Right ventricle myocardium inferior (tissue), 1 donor: ENCODE data around the gene RPTOR. TPM values are rescaled to one million over a fixed set of nuclear protein-coding genes. Genes with fewer than 3 reads are reported as not detected.
"Not testable (repeated sequence)": the region's sequence is repeated elsewhere in the genome, so short reads cannot be mapped to it uniquely, and the experiment has no call there.

Source experiments
- ATAC-seq: fragments of 200-7000 bp; cut with Tn5 transposase; one replicate; pipeline ENCODE4 v1.9.1; 2020; ENCODE audit warnings: mild to moderate bottlenecking, moderate library complexity
- DNase-seq: peaks from one replicate; pipeline ENCODE4 v3.0.0; 2021; ENCODE audit errors: missing footprints
- intact Hi-C: fragments of 100-400 bp; cut with DNase I; formaldehyde crosslinking; loops from one replicate; pipeline ENCODE4 v1.11.0; 2022
- total RNA-seq: library from RNA; stranded (reverse); fragmentation: NEBNext Ultra II Directional; extraction: Animal tissue kit (Norgen Biotek cat#: 25700); gene quantifications from one replicate; pipeline ENCODE4 v1.2.1, GENCODE V29; 2021
- donor health status: DM: no; HTN: yes; CAD: no; lungs with severe emphysema.

RPTOR gene
- total RNA-seq, 1 donor from 2014 or later = 18.8 TPM

DNA sequence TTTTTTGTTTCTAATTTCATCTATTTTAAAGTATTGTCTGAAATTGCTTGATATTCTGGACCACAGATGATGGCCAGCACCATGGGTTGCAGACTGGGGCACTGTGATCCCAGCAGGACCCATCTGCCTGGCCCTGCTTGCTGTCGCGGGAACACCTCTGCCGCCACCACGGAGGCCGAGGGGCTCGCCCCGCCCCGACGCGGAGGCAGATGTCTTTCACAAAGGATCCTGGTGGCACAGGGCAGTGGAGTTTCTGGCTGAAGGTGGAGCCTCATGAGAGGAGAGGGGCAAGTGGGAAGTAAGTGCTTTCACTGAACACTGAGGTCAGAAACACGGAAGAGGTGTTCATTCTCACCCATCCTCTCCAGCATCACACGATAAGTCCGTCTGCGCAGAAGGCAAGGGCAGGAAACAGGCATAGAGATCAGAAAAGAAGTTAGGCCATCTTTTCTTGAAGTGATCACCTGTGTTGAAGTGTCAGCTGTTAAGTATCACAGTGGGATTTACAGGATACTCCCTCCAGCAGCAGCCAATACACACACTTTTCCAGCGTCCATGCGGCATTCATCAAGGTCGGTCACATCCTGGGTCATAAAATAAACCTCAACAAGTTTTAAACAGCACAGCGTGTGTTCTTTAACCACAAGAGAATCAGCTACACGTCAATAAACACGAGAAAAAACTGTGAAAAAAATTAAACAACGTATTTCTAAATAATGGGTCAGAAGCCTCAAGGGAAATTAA lies 194.5 kb downstream of the RPTOR start:
- intact Hi-C loops = no loop called here
- ATAC-seq (no peak), DNase-seq (no peak)

- DNase-seq (no peak), ATAC-seq (no peak)
Measured at GRCh38 chr17:80740141-80740540, 195.5 kb downstream of the RPTOR start.

DNA sequence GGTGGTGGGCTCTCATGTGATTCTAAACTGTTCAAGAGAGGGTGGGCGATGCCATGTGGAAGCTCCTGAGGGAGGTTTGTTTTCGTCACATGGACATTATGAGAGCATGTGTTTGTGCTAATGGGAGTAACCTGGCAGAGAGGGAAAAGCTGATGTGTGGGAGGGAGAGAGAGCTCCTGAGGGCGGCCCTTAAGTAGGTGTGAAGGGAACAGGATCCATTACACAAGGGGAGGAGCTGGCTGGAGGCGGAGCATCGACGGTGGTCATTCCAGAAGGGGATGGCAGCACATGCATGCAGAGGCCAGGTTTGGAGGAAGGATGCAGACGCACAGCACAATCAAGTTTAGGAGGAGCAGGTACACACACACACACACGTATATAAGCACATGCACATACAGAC lies 197.5 kb downstream of the RPTOR start:
- DNase-seq (peak; percentile 58), ATAC-seq (no peak)
- intact Hi-C loops = no loop called here

More at GRCh38 chr17:80740141-80740540, 195.5 kb downstream of the RPTOR start:
- intact Hi-C loops = no loop called here

DNA sequence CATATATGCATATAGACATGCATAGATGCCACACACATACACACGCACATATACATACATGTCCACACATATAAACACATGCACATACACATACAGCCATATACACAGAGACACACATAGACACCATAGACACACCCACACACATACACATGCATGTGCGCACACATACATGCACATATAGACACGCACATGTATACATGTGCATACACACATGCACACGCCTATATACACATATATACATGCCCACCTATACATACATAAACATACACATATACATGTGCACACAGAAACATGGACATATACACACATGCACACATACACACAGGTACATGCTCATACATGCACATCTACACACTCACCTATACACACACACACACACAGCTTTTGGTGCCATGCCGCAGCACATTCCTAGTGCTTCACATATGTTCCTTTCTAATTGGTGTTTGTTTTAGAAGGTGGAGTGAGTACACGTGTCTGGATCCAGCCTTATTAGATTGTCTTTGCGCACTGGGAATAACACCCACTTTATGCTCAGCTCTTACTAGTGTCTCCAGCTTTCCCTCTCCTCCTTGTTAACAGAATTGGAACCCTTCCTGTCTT lies 198.0 kb downstream of the RPTOR start:
- ATAC-seq = no peak
- intact Hi-C loops = no loop called here
- DNase-seq = no peak

- DNase-seq (no peak), ATAC-seq (peak; percentile 64)
- intact Hi-C loops = no loop called here
Measured at GRCh38 chr17:80743181-80743771, 198.6 kb downstream of the RPTOR start.

DNA sequence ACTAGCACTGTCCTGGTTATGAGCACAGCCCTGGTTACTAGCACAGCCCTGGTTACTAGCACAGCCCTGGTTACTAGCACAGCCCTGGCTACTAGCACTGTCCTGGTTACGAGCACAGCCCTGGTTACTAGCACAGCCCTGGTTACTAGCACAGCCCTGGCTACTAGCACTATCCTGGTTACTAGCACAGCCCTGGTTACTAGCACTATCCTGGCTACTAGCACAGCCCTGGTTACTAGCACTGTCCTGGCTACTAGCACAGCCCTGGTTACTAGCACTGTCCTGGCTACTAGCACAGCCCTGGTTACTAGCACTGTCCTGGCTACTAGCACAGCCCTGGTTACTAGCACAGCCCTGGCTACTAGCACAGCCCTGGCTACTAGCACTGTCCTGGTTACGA lies 199.3 kb downstream of the RPTOR start:
- ATAC-seq, DNase-seq, intact Hi-C loops: not testable (repeated sequence)

DNA sequence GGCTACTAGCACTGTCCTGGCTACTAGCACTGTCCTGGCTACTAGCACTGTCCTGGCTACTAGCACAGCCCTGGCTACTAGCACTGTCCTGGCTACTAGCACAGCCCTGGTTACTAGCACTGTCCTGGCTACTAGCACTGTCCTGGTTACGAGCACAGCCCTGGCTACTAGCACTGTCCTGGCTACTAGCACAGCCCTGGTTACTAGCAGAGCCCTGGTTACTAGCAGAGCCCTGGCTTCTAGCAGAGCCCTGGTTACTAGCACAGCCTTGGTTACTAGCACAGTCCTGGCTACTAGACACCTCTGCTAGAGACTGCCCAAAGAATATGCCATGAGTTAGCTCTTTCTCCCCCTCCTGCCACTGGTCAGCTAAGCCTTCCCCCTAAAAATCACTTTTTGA lies 200.1 kb downstream of the RPTOR start:
- DNase-seq, intact Hi-C loops, ATAC-seq: not testable (repeated sequence)

DNA sequence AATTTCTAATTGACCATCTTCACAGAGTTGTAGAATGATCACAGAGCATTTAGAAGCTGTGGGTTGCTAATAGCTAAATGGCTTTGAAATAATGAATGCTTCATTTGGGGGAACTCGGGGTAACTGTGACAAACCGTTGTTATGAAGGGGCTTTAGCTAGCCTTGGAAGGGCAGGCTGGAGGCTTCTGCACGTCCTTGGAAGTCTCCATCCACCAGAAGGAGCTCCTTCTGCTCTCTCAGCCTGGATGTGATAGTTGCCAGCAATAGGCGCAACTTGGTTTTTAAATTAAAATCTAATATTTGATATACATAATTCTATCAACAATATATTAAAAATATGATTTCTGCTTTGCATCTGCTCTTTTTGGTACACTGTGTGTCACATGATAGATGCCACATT lies 200.5 kb downstream of the RPTOR start:
- intact Hi-C loops = no loop called here
- no peak for ATAC-seq
- no peak for DNase-seq

GRCh38 chr17:80746262-80746935 lies 201.8 kb downstream of the RPTOR start:
- ATAC-seq (no peak), DNase-seq (no peak)
- intact Hi-C loops = no loop called here

GRCh38 chr17:80747469-80747868 lies 202.8 kb downstream of the RPTOR start:
- ATAC-seq (no peak), DNase-seq (no peak)
- intact Hi-C loops = no loop called here

DNA sequence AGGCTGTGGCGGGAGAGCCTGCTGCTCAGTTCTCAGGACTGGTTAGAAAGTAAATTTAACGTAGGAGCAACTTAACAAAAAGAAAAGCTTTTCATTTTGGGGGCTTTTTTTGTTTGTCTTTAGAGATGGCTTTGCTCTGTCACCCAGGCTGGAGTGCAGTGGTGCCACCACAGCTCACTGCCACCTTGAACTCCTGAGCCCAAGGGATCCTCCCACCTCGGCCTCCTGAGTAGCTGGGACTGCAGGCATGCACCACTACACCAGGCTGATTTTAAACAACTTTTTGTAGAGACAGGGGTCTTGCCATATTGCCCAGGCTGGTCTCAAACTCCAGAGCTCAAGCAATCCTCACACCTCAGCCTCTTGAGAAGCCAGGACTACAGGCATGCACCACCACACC lies 205.0 kb downstream of the RPTOR start:
- ATAC-seq (no peak), DNase-seq (no peak)
- intact Hi-C loops = no loop called here

DNA sequence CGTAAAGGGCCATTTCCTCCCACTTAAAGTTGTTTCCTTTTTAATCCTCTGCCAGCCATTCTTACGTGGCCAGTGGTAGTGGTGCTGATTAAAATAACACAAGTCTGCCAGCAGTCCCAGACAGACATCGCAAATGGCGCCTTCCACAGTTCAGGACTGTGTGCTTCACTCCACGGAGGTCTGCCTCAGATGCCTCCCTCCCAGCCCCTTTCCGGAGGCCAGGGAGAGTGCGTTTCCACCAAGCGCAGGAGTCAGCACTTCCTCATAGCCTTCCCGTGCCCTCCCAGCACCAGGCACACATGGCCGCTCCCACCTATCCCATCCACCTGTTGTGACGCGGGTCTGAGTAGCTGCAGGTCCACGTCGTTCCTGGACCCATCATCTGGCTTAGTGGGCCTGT lies 205.6 kb downstream of the RPTOR start:
- ATAC-seq = no peak
- intact Hi-C loops = no loop called here
- DNase-seq = no peak

GRCh38 chr17:80751070-80751945 lies 206.7 kb downstream of the RPTOR start:
- intact Hi-C loops = no loop called here
- ATAC-seq (no peak), DNase-seq (no peak)

GRCh38 chr17:80751946-80752581 lies 207.4 kb downstream of the RPTOR start:
- DNase-seq = no peak
- intact Hi-C loops = no loop called here
- no peak for ATAC-seq

DNA sequence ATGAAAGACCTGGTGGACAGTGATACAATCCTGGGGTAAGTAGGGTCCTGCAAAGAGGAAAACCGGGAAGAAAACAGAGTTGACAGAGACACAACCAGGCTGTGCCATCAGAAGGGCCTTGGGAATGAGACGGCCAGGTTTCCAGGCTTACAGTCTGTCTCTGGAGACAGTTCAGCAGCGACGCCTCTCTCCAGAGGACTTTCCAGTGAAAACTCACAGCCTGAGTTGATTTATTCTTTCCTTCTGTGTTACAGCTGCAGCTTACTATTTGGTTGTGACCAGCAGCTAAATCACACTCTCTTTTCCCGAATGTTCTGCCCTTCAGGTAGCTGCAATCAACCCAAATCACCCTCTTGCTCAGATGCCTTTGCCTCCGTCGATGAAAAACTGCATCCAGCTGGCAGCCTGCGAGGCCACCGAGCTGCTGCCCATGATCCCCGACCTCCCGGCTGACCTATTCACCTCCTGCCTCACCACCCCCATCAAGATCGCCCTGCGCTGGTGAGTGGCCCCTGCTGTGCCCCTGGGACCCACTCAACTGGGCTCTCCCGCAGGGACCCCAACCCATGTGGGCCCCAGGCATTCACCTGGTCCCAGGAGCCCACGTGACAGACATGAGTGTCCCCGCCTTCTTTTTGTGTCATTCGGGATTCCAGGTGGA lies 209.2 kb downstream of the RPTOR start:
- ATAC-seq (no peak), DNase-seq (no peak)
- intact Hi-C loops = no loop called here

- DNase-seq = no peak
- no peak for ATAC-seq
- intact Hi-C loops = no loop called here
Measured at GRCh38 chr17:80754846-80755245, 210.2 kb downstream of the RPTOR start.

DNA sequence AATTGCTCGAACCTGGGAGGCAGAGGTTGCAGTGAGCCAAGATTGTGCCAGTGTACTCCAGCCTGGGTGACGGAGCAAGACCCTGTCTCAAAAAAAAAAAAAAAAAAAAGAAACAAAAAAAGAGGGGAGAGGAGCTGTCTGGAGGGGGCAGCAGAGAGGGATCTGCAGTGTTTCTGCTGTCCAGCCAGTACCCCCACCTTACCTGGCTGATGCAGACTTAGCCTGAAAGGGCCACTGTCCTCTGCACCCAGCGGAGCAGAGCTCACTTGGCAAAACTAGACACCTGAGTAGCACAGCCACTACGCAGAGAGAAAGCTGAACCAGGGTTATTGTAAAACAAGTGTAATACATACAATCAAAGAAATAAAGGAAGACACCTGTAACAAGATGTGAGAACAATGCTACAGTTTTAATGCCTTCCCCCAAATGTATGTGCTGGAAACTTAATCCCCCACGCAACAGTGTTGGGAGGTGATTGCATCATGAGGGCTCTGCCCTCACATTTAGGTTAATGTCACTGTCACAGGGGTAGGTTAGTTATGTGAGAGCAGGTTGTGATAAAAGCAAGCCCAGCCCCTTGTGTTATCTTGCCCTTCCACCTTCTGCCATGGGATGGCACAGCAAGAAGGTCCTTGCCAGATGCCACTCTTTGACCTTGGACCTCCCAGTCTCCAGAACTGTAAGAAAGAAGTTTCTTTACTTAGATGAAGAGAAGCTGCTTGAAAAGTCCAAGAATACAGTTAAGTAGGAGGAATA lies 211.2 kb downstream of the RPTOR start:
- DNase-seq (no peak), ATAC-seq (no peak)
- intact Hi-C loops = no loop called here
